ENCODE data around the gene AVPR2.

The AVPR2 gene

DNA sequence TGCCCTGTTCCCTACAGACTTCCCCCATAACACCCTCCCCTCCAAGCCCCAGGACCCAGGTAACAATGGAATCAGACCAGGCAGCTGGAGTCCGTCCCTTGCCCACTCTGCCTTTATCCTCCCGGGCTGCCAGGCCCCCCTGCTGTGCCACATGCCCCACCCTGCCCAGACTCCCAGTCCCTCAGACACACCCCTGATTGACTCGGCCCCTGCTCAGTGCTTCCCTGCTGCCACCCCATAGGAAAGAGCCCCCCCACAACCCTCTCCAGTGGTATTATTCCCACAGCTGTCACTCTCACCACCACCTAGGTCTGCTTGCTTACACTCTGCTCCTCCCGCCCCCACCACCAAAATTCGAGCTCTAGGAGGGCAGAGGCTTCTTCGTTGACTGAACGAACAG lies 35.1 kb downstream of the AVPR2 start:
- DNase-seq (ENCODE audit: low read depth, low spot score), result no peak
- no peak overlapping the region for H3K4me3 ChIP-seq (ENCODE audit: low read depth, low read length)
- ChIA-PET CTCF (interaction anchor here (1.3 to 4.8 kb wide), 3 partner anchors 8 to 173 kb away, joined by 3 to 53 read pairs (median 3); no protein-coding TSS in a partner anchor), POLR2A (no interaction called here)
- TF ChIP-seq CTCF (IDR thresholded peaks at IDR 0.05; ENCODE audit: insufficient read depth, low read length, missing control alignments), result no peak

DNA sequence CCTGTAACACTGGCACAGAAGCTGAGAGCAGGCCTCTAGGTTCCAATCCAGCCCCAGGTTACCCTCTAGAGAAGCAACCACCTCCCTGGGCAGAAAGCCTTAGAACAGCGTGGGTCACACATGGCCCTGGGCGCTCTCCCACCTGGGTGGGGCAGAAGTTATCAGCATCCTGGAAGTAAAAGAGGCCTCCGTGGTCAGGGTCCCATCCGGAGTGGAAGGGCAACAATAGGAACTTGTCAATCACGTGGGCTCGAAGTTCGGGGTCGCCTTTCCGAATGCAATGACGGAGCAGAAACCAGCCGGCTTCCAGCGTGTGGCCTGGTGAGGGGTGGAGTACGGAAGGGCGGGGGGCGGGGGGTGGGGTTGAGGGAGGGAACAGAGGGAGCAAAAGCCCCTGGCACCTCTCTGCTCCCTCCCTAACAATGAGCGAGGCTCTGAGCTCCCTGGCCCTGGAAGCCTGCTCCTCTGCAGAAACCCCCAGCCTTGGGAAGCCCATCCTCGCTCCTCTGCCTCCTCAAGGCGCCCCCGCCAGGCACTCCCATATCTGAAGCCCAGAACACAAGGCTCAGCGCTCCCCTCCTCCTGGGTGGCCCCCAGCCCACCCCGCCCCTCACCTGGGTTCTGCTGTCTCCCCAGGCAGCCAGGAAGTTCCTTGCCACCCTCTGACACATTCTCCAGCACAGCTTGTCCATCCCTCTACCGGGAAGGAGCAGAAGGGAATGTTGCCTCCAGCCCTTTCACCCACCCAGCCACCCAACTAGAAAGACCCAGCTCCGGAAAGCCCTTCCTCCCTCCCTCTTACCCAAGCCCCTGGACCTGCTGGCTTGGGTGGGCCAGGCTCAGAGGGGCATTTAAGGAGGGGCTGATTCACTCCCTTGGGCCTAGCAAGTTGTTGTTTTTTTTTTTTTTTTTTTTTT lies 37.1 kb downstream of the AVPR2 start:
- no peak for DNase-seq (ENCODE audit: low read depth, low spot score)
- TF ChIP-seq CTCF (IDR thresholded peaks at IDR 0.05; ENCODE audit: insufficient read depth, low read length, missing control alignments), result no peak
- POLR2A ChIA-PET, result no interaction called here

DNA sequence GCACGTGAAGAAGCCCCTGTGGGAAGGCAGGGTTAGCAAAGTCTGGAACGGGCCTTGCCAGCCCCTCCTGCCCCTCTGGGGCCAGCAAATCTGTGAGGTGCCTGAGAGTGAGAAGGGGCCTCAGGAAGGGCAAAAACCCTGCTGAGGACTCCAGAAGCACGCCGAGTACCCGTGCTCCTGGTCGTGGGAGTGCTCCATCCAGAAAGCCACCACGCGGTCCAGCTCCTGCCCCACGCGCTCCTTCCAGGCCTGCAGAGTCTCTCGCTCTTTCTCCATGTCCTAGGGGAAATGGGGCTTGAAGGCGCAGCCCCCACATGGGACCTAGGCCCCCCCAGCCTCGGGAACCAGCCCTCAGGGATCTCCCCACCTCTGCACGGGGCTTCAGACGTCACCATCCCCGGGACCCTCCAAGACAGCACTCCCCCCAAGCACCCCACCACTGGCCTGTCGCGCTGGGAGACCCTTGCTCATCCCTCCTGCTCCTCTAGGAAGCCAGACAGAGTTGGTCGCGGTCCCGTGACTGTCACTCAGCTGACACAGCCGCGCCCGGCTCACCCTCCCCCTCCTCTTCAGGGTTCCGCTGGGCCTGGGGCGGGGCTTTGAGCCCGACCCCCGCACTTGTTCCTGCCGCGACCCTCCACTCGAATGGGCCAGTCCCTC lies 39.8 kb downstream of the AVPR2 start, which contains the start of gene RENBP:
Gene RENBP, minus strand, starts transcription at position 504 of the 660 bp plus-strand sequence. Its CDS starts 33 bp downstream, at position 471.
- ChIA-PET CTCF (interaction anchor here (1.2 to 10.9 kb wide), 6 partner anchors 9 to 180 kb away, joined by 3 to 230 read pairs (median 4); partner anchors contain the start of genes ARHGAP4 and PLXNB3), POLR2A (no interaction called here)
- DNase-seq (ENCODE audit: low read depth, low spot score), result no peak
- no peak within 1 kb of the TSS for H3K4me3 ChIP-seq (ENCODE audit: low read depth, low read length)
- TF ChIP-seq CTCF (IDR thresholded peaks at IDR 0.05; ENCODE audit: insufficient read depth, low read length, missing control alignments), result no peak

More for the DNA sequence above, 37.1 kb downstream of the AVPR2 start:
- CTCF ChIA-PET, result interaction anchor here (1.4 to 1.7 kb wide), 2 partner anchors 8 to 177 kb away, joined by 4 read pairs; partner anchors contain the start of gene PLXNB3
- no peak overlapping the region for H3K4me3 ChIP-seq (ENCODE audit: low read depth, low read length)

DNA sequence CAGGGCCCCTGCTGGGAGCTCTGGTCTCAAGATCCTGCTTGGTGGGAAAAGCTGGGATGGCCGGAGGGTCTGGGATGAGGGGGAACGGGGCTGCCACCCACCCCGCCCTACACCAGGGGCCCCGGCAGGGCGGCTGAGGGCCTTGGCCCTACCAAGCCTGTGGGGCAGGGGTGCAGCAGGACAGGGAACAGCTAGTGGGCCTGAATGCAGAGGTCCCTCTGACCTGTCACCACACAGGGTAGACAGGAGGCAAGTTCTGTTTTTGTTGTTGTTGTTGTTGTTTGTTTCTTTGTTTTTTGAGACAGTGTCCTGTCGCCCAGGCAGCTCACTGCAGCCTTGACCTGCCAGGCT lies 40.3 kb downstream of the AVPR2 start:
- CTCF ChIA-PET, result interaction anchor here (0.6 to 10.9 kb wide), 7 partner anchors 9 to 236 kb away, joined by 3 to 230 read pairs (median 3); partner anchors contain the start of genes ARHGAP4 and PLXNB3
- H3K4me3 ChIP-seq (ENCODE audit: low read depth, low read length), result no peak overlapping the region
- DNase-seq (ENCODE audit: low read depth, low spot score), result no peak
- POLR2A ChIA-PET, result no interaction called here
- TF ChIP-seq CTCF (IDR thresholded peaks at IDR 0.05; ENCODE audit: insufficient read depth, low read length, missing control alignments), result no peak

DNA sequence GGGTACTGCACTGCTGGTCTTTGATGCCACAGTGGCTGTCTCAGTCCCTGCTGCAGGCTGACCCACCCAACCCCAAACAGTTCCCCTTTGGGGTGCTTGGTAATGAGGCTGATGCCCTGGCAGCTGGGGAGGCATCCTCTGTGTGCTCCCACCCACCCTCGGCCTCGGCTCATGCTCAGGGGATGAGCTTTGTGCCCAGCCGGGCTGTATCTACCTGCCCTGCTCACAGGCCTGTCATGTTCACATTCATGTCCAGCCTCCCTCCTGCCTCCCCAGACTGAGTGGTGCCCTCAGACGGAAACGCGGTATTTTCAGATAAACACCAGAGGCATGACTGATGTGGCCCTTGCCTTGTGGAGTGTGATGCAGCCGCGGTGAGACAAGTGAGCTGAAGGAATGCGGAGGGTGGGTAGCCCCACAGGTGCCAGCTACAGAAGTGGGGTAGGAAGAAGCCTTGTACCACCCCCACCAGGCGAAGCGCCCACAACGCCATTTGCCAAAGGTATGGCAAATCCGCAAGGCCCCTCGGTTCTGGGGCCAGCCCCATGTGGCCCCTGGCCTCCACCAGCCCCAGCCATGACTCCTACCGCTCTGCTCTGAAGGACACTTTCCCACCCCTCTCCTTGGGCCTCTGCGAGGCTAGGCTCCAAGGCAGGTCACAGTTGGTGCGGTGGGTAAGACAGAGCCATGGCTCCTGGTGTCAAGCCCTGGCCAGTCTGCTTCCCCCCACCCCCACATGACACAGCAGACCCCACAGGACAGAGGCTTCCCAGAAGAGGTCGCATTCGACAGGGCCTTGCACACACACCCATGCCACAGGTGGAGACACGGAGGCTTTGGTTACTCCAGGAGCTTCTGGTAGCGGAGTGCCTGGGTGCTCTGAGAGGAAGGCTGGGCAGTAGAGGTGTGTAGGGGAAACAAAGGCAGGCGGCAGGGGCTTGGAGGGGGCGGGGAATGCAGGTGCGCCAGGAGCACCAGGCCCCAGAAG lies 41.8 kb downstream of the AVPR2 start:
- ChIA-PET POLR2A (interaction anchor here (0.7 kb wide), 1 partner anchor 22 kb away, joined by 3 read pairs; no protein-coding TSS in a partner anchor), CTCF (interaction anchor here (0.7 to 10.9 kb wide), 27 partner anchors 8 to 1004 kb away, joined by 3 to 230 read pairs (median 4); partner anchors contain the start of genes ARHGAP4, HCFC1, IDH3G and NAA10)
- no peak for TF ChIP-seq CTCF (IDR thresholded peaks at IDR 0.05; ENCODE audit: insufficient read depth, low read length, missing control alignments)
- no peak overlapping the region for H3K4me3 ChIP-seq (ENCODE audit: low read depth, low read length)
- no peak for DNase-seq (ENCODE audit: low read depth, low spot score)
